Measurements from ENCODE around the gene NTRK2. TPM values are rescaled to one million over a fixed set of nuclear protein-coding genes. Genes with fewer than 3 reads are reported as not detected.

NTRK2 gene
- total and polyA plus RNA-seq, 10 of the 15 experiments (the other 5 are each of a cell fraction or from before 2014, with no cell fraction given), result 0.42 to 4.6 (median 0.65) TPM

DNA sequence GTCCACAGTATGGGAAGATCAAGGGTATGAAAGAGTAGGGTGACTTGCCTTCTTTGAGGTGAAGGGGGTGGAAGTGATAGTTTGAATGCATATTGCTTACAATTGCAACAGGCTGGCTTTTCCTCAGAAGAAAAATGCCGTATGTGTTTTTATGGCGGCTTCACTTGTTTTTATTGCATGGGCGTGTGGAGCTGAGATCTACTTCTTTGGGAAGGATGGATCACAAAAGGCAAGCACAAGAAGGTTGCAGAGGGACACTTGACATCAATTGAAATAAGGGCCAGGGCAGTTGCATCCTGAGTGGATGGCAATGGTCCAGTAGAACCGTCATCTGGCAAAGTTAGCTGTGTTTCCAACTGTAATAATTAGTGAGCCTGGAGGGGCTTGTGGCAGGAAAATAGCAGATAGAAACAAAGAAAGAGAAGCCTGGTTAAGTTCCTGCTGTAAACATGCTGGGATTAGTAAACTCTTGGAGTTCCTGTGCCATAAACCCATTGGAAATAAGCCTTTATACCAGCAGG lies 138.4 kb downstream of the NTRK2 start (continued):
- no peak for TF ChIP-seq SUPT20H (IDR thresholded peaks at IDR 0.05; ENCODE audit: borderline replicate concordance, control insufficient read depth, low read depth, low read length)
- TF ChIP-seq TARDBP (IDR thresholded peaks at IDR 0.05; ENCODE audit: borderline replicate concordance), result no peak
- no peak for TF ChIP-seq IRF3 (IDR thresholded peaks at IDR 0.05)
- TF ChIP-seq, protein P1, sequence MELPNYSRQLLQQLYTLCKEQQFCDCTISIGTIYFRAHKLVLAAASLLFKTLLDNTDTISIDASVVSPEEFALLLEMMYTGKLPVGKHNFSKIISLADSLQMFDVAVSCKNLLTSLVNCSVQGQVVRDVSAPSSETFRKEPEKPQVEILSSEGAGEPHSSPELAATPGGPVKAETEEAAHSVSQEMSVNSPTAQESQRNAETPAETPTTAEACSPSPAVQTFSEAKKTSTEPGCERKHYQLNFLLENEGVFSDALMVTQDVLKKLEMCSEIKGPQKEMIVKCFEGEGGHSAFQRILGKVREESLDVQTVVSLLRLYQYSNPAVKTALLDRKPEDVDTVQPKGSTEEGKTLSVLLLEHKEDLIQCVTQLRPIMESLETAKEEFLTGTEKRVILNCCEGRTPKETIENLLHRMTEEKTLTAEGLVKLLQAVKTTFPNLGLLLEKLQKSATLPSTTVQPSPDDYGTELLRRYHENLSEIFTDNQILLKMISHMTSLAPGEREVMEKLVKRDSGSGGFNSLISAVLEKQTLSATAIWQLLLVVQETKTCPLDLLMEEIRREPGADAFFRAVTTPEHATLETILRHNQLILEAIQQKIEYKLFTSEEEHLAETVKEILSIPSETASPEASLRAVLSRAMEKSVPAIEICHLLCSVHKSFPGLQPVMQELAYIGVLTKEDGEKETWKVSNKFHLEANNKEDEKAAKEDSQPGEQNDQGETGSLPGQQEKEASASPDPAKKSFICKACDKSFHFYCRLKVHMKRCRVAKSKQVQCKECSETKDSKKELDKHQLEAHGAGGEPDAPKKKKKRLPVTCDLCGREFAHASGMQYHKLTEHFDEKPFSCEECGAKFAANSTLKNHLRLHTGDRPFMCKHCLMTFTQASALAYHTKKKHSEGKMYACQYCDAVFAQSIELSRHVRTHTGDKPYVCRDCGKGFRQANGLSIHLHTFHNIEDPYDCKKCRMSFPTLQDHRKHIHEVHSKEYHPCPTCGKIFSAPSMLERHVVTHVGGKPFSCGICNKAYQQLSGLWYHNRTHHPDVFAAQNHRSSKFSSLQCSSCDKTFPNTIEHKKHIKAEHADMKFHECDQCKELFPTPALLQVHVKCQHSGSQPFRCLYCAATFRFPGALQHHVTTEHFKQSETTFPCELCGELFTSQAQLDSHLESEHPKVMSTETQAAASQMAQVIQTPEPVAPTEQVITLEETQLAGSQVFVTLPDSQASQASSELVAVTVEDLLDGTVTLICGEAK (IDR thresholded peaks at IDR 0.05; ENCODE audit: borderline replicate concordance), result no peak
- TF ChIP-seq JUNB (IDR thresholded peaks at IDR 0.05), result no peak

DNA sequence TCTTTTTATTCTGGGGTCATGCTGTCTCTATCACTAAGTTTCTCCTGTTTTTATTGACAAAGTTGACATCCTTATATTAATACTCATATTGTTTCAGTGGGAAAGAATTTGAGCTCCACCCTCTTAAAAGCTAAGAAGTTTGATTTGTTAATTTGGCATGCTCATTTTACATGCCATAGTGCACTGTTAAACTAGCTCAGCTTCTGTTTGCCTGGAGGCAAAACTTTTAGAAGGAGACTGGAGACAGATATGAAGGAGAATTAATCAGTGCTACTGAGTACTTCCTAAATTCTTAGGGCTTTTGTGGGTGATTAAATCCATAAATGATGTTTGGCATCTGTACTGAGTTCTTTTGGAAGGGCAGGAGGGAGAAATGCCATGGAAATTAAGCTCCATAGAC lies 138.9 kb downstream of the NTRK2 start:
- in situ Hi-C loops (cut with MboI), result no loop called here
- no peak overlapping the region for H3K4me3 ChIP-seq
- no peaks in the 10 kb centered on the region for H3K4me1 ChIP-seq (ENCODE audit: control insufficient read depth, insufficient read depth, low read length)
- no peak overlapping the region for H3K4me2 ChIP-seq (ENCODE audit: control insufficient read depth, insufficient read depth)
- H3K36me3 ChIP-seq (ENCODE audit: control insufficient read depth in 2 of 2, insufficient read depth in 2 of 2, low read length in 1 of 2), result no peaks in the 10 kb centered on the region
- no peaks in the 10 kb centered on the region; a peak in 1 of 4 replicates for H3K27me3 ChIP-seq (replicated peaks in 1 of 2; ENCODE audit: control insufficient read depth in 2 of 2, insufficient read depth in 2 of 2, low read length in 1 of 2)
- no peak overlapping the region for H3K9ac ChIP-seq (ENCODE audit: control insufficient read depth, insufficient read depth, low read length)
- POLR2A ChIA-PET, result no interaction called here
- H3K79me2 ChIP-seq (ENCODE audit: control insufficient read depth, insufficient read depth, low read length), result no peaks in the 10 kb centered on the region
- SMC1A ChIA-PET (ENCODE audit: uncharacterized antibody, unreplicated experiment), result interaction anchor here (0.8 to 1.9 kb wide), 5 partner anchors 9 to 28 kb away, joined by 3 to 6 read pairs (median 3); no protein-coding TSS in a partner anchor
- CTCF ChIA-PET, result interaction anchor here (0.9 to 1.9 kb wide), 4 partner anchors 12 to 801 kb away, joined by 3 to 8 read pairs (median 4); no protein-coding TSS in a partner anchor
- ATAC-seq (no peak), FAIRE-seq (no peak), DNase-seq (ENCODE audit: low read depth, low spot score) (no peak)
- RAD21 ChIA-PET (ENCODE audit: unreplicated experiment), result no interaction called here
- H3K27ac ChIP-seq (ENCODE audit: control insufficient read depth, insufficient read depth), result no peak overlapping the region
- intact Hi-C loops (cut with micrococcal nuclease; ENCODE audit: unreplicated experiment), result no loop called here
- H3K9me3 ChIP-seq (replicated peaks; ENCODE audit: control insufficient read depth, insufficient read depth, low read length), result no peaks in the 10 kb centered on the region
- no peaks in the 10 kb centered on the region for H4K20me1 ChIP-seq (ENCODE audit: control insufficient read depth, insufficient read depth)
- no peak overlapping the region for H2AFZ ChIP-seq (ENCODE audit: control insufficient read depth, low read depth, low read length)
- no TSS peak for BruUV-seq (replicated peaks)
- TF ChIP-seq, protein P2, sequence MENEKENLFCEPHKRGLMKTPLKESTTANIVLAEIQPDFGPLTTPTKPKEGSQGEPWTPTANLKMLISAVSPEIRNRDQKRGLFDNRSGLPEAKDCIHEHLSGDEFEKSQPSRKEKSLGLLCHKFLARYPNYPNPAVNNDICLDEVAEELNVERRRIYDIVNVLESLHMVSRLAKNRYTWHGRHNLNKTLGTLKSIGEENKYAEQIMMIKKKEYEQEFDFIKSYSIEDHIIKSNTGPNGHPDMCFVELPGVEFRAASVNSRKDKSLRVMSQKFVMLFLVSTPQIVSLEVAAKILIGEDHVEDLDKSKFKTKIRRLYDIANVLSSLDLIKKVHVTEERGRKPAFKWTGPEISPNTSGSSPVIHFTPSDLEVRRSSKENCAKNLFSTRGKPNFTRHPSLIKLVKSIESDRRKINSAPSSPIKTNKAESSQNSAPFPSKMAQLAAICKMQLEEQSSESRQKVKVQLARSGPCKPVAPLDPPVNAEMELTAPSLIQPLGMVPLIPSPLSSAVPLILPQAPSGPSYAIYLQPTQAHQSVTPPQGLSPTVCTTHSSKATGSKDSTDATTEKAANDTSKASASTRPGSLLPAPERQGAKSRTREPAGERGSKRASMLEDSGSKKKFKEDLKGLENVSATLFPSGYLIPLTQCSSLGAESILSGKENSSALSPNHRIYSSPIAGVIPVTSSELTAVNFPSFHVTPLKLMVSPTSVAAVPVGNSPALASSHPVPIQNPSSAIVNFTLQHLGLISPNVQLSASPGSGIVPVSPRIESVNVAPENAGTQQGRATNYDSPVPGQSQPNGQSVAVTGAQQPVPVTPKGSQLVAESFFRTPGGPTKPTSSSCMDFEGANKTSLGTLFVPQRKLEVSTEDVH (IDR thresholded peaks at IDR 0.05; ENCODE audit: low read depth, partially characterized antibody), result no peak
- no peak for TF ChIP-seq PRDM15 (CRISPR knock-in tag; IDR thresholded peaks at IDR 0.05)
- TF ChIP-seq MYC (IDR thresholded peaks at IDR 0.05; ENCODE audit: insufficient read depth, insufficient read length, insufficient replicate concordance, low read length, severe bottlenecking), result no peak
- no peak for TF ChIP-seq STAT3 (IDR thresholded peaks at IDR 0.05; ENCODE audit: low read depth, low read length)
- no peak for TF ChIP-seq SUZ12 (IDR thresholded peaks at IDR 0.05; ENCODE audit: unreplicated experiment)
